SIG-M5 treated with dmso at 0.1 percent for 504 hours (cell line): ENCODE measurements around the gene GID8.

Experiments used
- DNase-seq: peaks from one replicate; lab custom pipeline; 2025; ENCODE audit not compliant: unreplicated experiment; lab: John Stamatoyannopoulos, UW

The GID8 gene

GRCh38 chr20:62902926-62903615 lies 34.9 kb upstream of the GID8 start:
- DNase-seq: no peak

GRCh38 chr20:62905536-62906117 lies 32.3 kb upstream of the GID8 start:
- no peak for DNase-seq

DNA sequence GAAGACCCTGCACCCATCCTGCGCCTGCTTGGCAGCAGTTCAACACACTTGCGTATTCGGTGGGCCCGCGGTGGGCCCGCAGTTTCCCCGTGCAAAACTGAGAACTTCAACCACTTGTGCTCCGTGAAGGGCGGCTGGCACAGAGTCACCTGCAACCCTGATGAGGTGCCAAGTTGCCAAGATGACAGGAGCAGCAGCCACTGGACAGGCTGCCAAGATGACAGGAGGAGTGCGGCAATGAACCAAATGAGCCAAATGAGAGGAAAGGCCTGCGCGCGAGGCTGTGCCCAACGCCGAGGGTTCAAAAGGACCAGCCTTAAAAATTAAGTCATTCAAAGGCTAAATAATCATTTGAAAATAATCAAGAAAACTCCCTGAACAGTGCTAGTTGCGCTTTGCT lies 31.7 kb upstream of the GID8 start:
- no peak for DNase-seq

- DNase-seq: no peak
These were observed 31.1 kb upstream of the GID8 start for GRCh38 chr20:62906647-62907375.

GRCh38 chr20:62907384-62908317 lies 30.3 kb upstream of the GID8 start:
- no peak for DNase-seq

DNA sequence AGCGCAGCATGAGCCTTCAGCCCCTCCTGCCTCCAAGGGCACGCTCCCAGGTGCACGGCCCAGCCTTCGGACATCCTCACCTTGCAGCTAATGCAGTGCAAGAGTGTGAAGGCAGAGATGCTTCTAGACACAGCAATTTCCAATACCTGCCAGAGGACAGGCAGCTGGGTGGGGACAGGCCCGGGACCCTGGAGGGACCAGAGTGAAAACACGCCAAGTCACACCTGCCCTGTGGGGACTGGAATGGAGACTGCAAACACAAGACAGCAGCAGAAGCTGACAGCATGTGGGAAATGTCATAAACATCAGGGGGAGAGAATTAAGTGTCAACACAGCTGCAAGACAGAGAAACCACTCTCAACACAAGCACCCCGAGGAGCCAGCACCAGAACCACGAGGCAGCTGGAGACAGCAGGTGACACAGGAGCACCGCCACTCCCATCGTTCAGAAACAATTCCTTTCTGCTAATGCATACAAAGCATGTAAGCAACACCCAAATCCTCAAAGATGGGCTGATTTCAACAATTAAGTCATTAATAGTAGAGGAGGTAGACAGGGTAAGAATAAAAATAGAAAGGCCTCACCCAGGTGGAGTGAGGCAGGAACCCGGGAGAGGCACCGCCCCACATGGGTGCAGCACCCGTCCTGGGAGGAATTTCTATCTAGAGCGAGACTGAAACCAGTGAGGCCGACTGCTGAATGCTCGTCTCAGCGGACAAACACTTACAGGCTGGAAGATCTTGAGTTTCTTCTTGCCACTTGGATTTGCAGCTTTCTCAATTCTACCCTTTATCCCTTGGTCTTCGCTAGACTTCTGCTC lies 28.8 kb upstream of the GID8 start:
- DNase-seq: no peak

DNA sequence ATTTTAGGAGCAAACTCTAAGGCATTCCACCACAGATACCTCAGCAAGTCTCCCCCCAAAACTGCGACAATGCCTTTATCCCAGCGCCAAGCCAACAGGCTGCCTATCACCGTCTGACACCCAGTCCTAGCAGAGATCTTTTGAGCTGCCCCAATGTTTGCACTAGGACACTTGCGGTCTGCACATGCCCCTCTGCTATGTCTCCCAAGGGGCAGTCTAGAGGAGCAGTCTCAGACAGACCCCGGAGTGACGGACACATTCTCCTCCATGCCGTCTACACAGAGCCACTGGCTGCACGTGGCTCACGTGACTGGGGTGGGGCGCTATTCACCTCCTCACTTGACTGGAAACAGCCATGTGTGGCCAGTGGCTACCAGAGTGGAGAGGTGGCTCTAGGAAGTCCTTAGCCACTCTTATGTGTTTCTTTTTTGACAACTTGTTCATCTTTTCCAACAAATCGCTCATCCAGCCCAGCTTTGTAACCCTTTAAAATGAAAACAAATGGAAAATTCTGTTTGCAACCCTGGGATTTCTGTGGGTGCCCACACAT lies 27.7 kb upstream of the GID8 start:
- DNase-seq: no peak

GRCh38 chr20:62910777-62911497 lies 27.0 kb upstream of the GID8 start:
- DNase-seq: no peak

DNA sequence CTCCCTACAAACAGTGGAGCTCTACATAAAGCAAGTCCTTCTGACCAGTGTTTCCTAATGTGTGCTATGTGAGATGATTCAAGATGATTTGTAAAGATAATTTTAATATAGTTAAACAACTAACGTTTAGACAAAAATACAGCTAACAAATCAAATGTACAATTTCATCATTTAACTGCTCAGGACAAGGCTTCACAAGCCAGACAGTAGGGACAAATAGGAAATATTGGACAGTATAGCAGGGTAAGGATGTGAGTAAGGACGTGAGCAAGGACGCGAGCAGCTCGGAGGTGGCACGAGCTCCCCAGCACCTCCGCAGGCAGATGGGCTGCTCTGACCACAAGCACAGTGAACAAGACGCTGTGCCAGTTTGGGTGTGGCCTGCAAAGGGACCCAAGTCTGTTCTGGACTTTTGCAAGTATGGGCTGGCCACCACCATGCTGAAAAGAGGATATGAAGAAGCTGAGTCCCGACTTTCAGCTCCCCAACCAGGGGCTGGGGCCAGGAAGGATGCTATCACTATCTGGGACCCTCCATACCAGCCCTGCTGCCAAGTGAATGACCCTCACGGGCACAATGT lies 26.2 kb upstream of the GID8 start:
- no peak for DNase-seq

- no peak for DNase-seq
These were observed 24.8 kb upstream of the GID8 start for GRCh38 chr20:62913043-62913630.

GRCh38 chr20:62914436-62914835 lies 23.5 kb upstream of the GID8 start:
- DNase-seq: no peak

DNA sequence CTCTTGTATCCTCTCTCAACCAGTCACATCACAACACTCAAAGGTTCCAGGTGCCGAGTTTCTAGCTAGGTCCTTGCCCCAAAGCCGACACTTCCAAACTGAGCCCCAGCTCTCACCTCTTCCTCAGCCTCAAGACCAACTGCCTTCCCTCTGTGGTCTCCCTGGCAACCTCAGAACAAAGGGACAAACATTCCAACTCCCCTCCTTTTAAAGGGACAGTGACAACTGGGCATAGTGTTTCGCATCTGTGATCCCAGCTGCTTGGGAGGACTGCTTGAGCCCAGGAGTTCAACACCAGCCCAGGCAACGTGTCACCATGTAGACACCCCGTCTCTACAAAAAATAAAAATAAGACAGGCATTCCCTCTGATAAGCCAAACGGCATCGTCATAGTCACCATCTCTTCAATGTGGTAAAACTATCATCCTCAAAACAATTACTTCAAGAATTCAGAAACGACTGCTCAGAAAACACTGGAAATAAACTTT lies 22.9 kb upstream of the GID8 start:
- DNase-seq: peak; percentile 36

GRCh38 chr20:62916703-62917476 lies 21.1 kb upstream of the GID8 start:
- no peak for DNase-seq

- DNase-seq: no peak
These were observed 20.2 kb upstream of the GID8 start for GRCh38 chr20:62917720-62918119.

DNA sequence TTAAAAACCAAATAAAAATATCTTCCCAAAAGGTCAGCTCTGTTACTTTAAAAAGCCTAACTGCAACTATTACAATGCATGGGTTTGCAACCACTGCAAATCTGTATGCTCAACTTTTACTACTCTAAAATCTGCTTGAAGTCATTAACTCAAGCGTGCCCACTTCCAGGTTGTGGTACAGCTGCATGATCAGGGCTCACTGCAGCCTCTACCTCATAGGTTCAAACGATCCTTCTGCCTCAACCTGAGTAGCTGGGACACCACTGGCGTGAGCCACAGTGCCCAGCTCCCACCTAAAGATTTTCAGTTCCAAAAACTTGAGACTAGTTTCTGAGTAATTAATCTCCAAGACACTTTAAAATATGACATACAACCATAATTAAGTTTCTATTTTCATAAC lies 19.8 kb upstream of the GID8 start:
- no peak for DNase-seq

DNA sequence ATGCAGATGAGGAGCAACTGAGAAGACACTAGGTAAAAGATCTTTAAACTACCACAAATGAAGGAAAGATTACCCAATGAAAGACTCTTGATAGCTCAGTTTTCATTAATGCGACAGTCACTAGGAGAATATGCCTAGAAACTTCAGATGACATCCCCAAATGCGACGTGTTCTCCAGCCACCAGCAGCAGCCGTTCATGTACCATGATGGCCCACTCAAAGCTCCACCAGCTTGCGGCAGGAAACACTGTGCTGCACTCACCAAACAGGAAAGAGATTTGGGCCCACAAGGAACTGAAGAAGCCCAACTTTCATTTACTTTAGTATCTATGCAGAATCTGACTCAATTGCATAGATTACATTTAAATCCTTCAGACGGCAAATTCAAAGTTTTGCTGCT lies 19.1 kb upstream of the GID8 start:
- no peak for DNase-seq

DNA sequence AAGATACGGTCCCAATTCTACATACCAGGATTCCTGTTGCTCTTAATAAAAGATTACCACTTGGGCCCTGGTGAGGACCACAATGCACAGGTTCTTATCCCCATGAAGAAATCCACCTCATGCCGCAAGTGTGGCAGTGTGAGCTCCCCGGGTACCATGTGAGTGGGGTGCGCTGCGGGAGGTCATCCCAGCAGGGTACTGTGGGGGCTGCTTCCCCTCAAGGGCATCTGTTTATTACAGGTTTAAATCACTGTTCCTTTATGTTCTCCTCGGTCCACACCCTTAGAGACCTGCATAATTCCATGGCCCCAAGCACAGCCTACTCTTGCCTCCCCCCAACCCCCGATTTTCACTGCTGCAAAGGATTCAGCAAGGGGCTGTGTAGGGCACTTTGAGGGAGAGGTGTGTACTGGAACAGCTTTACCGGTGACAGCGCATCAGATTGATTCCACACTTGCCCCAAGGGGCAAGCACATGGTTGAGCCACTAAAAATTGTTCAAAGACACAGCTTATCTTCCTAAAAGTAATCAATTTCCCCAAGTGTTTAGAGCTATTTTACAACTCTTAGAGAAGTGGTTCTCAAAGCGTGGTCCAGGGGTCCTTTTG lies 17.8 kb upstream of the GID8 start:
- DNase-seq: no peak
